NT2/D1 (cell line): Measurements from ENCODE around the gene HPCAL1.

Experiments
- DNase-seq: peaks from one replicate; pipeline ENCODE4 v3.0.0-alpha.2; 2011; ENCODE audit warnings: low read depth, low spot score
- H3K27me3 ChIP-seq: 2 replicates; pipeline ENCODE4 v1.6.0; 2011; ENCODE audit warnings: mild to moderate bottlenecking; ENCODE audit not compliant: insufficient read length, insufficient read depth
- H3K36me3 ChIP-seq: 2 replicates; pipeline ENCODE4 v1.6.1; 2011; ENCODE audit warnings: mild to moderate bottlenecking, low read length, mixed read lengths; ENCODE audit not compliant: insufficient read depth, insufficient read length
- H3K4me1 ChIP-seq: 2 replicates; pipeline ENCODE4 v1.5.1; 2011; ENCODE audit not compliant: insufficient read depth, insufficient read length
- H3K4me3 ChIP-seq: 2 replicates; pipeline ENCODE4 v1.5.1; 2011; ENCODE audit warnings: low read depth; ENCODE audit not compliant: insufficient read length
- H3K9ac ChIP-seq: 2 replicates; pipeline ENCODE4 v1.6.0; 2011; ENCODE audit warnings: low read depth; ENCODE audit not compliant: insufficient read length
- H3K9me3 ChIP-seq: 2 replicates; pipeline ENCODE4 v1.5.1; 2011; ENCODE audit warnings: mild to moderate bottlenecking, low read length; ENCODE audit not compliant: insufficient read depth
- SUZ12 ChIP-seq: IDR thresholded peaks from 2 replicates; pipeline ENCODE4 v1.6.1; 2011; ENCODE audit not compliant: insufficient read length, insufficient read depth; ENCODE audit errors: extremely low read depth
- YY1 ChIP-seq: IDR thresholded peaks from 2 replicates; pipeline ENCODE4 v1.6.1; 2011; ENCODE audit not compliant: insufficient read length, insufficient read depth
- ZNF274 ChIP-seq: IDR thresholded peaks from 2 replicates; pipeline ENCODE4 v1.6.1; 2011; ENCODE audit warnings: mild to moderate bottlenecking, low read depth, low read length

The HPCAL1 gene

GRCh38 chr2:10356439-10356811 lies 53.7 kb downstream of the HPCAL1 start:
- Histone ChIP-seq H3K27me3 (no peaks in the 10 kb centered on the region), H3K4me1 (peaks cover 8% of the 10 kb centered on the region), H3K9ac (no peak overlapping the region), H3K4me3 (no peak overlapping the region), H3K9me3 (no peaks in the 10 kb centered on the region), H3K36me3 (peaks cover 4% of the 10 kb centered on the region)
- TF ChIP-seq YY1 (no peak), ZNF274 (no peak), SUZ12 (no peak)
- DNase-seq, result no peak

- no peaks in the 10 kb centered on the region for H3K27me3 ChIP-seq
- peaks cover 8% of the 10 kb centered on the region for H3K4me1 ChIP-seq
- DNase-seq, result no peak
- no peaks in the 10 kb centered on the region for H3K9me3 ChIP-seq
- TF ChIP-seq YY1 (no peak), ZNF274 (no peak), SUZ12 (no peak)
- H3K4me3 ChIP-seq, result no peak overlapping the region
- no peak overlapping the region for H3K9ac ChIP-seq
- H3K36me3 ChIP-seq, result peaks cover 4% of the 10 kb centered on the region
These were observed 54.8 kb downstream of the HPCAL1 start for GRCh38 chr2:10357193-10358169.

GRCh38 chr2:10359246-10359645 lies 56.5 kb downstream of the HPCAL1 start:
- H3K4me1 ChIP-seq, result peaks cover 3% of the 10 kb centered on the region
- peaks cover 4% of the 10 kb centered on the region for H3K36me3 ChIP-seq
- H3K9me3 ChIP-seq, result no peaks in the 10 kb centered on the region
- TF ChIP-seq YY1 (no peak), SUZ12 (no peak), ZNF274 (no peak)
- no peak overlapping the region for H3K9ac ChIP-seq
- no peak for DNase-seq
- H3K4me3 ChIP-seq, result no peak overlapping the region
- no peaks in the 10 kb centered on the region for H3K27me3 ChIP-seq

GRCh38 chr2:10359731-10360329 lies 57.1 kb downstream of the HPCAL1 start:
- no peaks in the 10 kb centered on the region for H3K27me3 ChIP-seq
- TF ChIP-seq YY1 (no peak), SUZ12 (no peak), ZNF274 (no peak)
- H3K9ac ChIP-seq, result no peak overlapping the region
- H3K36me3 ChIP-seq, result peaks cover 4% of the 10 kb centered on the region
- no peaks in the 10 kb centered on the region for H3K9me3 ChIP-seq
- no peak for DNase-seq
- H3K4me1 ChIP-seq, result peaks cover 2% of the 10 kb centered on the region
- no peak overlapping the region for H3K4me3 ChIP-seq

GRCh38 chr2:10360460-10360849 lies 57.8 kb downstream of the HPCAL1 start:
- DNase-seq, result no peak
- Histone ChIP-seq H3K9me3 (no peaks in the 10 kb centered on the region), H3K36me3 (peaks cover 4% of the 10 kb centered on the region), H3K4me3 (no peak overlapping the region), H3K4me1 (peaks cover 2% of the 10 kb centered on the region), H3K9ac (no peak overlapping the region), H3K27me3 (no peaks in the 10 kb centered on the region)
- no peak for TF ChIP-seq ZNF274
- TF ChIP-seq SUZ12, result no peak
- TF ChIP-seq YY1, result no peak

GRCh38 chr2:10360850-10361588 lies 58.3 kb downstream of the HPCAL1 start:
- Histone ChIP-seq H3K4me1 (peaks cover 2% of the 10 kb centered on the region), H3K9ac (no peak overlapping the region)
- DNase-seq, result no peak

More at GRCh38 chr2:10360850-10361588, 58.3 kb downstream of the HPCAL1 start:
- Histone ChIP-seq H3K9me3 (no peaks in the 10 kb centered on the region), H3K36me3 (peaks cover 4% of the 10 kb centered on the region), H3K4me3 (no peak overlapping the region), H3K27me3 (no peaks in the 10 kb centered on the region)
- no peak for TF ChIP-seq ZNF274
- TF ChIP-seq SUZ12, result no peak
- TF ChIP-seq YY1, result no peak
